Measurements from ENCODE around the gene TPK1.
"Not testable (repeated sequence)": the region's sequence is repeated elsewhere in the genome, so short reads cannot be mapped to it uniquely, and the experiment has no call there.

DNA sequence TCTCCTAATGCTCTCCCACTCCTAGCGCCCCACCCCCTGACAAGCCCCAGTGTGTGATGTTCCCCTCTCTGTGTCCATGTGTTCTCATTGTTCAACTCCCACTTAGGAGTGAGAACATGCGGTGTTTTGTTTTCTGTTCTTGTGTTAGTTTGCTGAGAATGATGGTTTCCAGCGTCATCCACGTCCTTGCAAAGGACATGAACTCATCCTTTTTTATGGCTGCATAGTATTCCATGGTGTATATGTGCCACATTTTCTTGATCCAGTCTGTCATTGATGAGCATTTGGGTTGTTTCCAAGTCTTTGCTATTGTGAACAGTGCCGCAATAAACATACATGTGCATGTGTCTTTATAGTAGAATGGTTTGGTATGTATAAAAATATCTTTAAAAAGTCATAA, 261.1 kb downstream of the TPK1 start:
- TF ChIP-seq, protein P1, sequence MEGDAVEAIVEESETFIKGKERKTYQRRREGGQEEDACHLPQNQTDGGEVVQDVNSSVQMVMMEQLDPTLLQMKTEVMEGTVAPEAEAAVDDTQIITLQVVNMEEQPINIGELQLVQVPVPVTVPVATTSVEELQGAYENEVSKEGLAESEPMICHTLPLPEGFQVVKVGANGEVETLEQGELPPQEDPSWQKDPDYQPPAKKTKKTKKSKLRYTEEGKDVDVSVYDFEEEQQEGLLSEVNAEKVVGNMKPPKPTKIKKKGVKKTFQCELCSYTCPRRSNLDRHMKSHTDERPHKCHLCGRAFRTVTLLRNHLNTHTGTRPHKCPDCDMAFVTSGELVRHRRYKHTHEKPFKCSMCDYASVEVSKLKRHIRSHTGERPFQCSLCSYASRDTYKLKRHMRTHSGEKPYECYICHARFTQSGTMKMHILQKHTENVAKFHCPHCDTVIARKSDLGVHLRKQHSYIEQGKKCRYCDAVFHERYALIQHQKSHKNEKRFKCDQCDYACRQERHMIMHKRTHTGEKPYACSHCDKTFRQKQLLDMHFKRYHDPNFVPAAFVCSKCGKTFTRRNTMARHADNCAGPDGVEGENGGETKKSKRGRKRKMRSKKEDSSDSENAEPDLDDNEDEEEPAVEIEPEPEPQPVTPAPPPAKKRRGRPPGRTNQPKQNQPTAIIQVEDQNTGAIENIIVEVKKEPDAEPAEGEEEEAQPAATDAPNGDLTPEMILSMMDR (IDR thresholded peaks at IDR 0.05; ENCODE audit: poor library complexity, severe bottlenecking): not testable (repeated sequence)
- TF ChIP-seq POLR2AphosphoS5 (IDR thresholded peaks at IDR 0.05): not testable (repeated sequence)
